IPS-NIHi7 (cell line): ENCODE measurements around the gene LRRFIP1.
A peak's percentile ranks its signal among the peaks of the same experiment; 100 is the strongest.
"Not testable (repeated sequence)": the region's sequence is repeated elsewhere in the genome, so short reads cannot be mapped to it uniquely, and the experiment has no call there.

Experiments used
- DNase-seq: peaks from one replicate; pipeline ENCODE4 v3.0.0; 2012; ENCODE audit warnings: mixed read lengths; ENCODE audit errors: extremely low spot score

LRRFIP1 gene

DNA sequence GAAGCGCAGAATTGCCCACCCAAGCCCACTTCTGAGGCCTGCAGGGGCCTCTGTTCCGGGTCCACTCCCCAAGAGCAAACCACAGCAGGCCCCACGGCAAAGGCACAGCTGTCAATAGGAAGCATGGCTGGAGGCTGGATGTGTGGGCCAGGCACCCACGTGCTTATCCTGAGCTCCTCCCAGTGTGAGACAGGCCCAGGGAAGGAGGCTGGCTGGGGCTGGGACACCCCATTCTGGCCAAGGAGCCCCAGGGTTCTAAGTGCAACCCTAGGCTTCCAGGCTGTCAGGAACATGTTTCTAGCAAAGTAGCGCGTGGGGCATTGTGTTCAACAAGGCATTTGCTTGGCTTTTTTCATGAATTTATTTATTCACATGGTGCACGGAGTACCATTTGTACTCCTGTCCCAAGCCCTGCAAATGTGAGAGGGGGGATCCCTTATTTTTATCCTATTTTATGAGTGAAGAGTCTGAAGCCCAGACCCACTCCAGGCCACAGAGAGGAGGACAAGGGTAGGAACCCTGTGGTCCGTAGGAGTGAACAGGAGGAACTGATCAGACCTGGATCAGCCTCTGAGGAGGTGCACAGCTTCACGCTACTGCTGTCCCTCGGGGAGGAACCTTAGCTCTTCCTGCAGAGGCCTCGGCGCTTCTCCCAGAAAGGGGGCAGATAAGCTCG is 30.7 kb upstream of the LRRFIP1 start:
- DNase-seq, result no peak

DNA sequence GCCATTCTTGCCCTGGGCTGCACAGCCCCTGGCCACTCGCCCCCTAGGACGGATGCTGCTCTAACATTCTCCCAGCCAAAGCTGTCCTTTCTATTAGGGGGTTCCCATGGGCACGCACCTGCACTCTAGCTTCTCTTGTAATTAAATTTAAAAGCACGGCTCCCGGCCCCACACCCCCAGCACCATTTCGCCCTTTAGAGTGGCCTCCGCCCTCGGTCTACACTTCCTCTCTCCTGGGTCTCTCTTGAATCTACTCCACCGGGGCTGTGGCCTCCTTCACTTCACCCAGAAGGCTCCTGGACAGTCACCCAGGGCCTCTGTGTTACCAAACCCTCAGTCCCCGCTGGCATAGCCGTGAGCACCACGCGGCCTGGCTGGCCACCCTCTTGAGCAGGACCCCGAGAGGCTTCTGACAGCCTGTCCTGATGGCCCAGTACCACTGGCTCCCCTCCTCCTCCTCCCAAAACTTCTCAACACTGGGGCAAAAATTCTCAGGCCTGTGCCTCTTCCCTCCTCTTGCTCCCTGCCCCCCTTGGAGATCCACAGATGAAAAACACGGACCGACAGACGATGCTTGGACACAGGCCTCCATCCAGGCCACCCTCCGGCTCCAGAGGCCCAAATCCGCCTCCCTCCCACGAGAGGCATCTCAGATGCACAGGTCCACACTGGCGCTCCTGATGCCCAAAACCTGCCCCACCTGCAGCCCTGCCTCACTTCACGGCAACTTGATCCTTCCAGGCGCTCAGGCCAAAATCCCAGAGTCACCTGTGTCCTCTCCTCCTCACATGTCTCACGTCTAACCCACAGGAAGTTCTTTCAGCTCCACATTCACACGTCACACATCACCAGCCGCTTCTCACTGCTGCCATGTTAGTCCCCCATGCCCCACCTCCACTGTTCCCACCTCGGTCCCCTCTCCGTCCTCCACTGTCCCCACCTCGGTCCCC is 29.9 kb upstream of the LRRFIP1 start:
- DNase-seq, result no peak

DNA sequence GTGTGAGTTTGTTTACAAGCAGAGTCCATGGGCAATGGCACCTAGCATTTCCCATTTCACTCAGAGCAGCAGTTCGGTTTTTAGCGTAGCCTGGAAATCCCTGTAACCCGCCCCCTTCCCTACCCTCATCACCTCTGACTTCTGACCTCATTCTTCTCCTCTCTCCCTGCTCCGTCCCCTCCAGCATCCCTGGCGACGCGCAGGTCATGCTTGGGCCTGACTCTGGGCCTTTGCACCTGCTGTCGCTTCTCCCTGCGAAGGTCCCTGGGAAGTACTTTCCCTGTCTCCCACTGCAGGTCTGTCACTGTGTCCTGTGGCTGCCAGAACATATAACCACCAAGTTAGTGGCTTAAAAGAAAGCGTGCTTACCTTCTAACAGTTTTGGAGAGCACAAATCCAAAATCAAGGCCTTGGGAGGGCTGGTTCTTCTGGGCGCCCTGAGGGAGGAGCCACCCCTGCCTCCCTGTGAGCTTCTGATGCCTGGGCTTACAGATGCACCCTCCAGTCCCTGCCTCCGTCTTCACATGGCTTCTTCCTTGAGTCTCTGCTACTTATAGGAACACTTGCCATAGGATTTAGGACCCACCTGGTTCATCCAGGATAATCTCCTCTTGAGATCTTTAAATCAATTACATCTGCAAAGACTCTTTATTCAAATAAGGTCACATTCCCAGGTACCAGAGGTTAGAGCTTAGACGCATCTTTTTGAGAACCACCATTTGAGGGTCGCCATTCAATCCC is 28.7 kb upstream of the LRRFIP1 start:
- no peak for DNase-seq

DNA sequence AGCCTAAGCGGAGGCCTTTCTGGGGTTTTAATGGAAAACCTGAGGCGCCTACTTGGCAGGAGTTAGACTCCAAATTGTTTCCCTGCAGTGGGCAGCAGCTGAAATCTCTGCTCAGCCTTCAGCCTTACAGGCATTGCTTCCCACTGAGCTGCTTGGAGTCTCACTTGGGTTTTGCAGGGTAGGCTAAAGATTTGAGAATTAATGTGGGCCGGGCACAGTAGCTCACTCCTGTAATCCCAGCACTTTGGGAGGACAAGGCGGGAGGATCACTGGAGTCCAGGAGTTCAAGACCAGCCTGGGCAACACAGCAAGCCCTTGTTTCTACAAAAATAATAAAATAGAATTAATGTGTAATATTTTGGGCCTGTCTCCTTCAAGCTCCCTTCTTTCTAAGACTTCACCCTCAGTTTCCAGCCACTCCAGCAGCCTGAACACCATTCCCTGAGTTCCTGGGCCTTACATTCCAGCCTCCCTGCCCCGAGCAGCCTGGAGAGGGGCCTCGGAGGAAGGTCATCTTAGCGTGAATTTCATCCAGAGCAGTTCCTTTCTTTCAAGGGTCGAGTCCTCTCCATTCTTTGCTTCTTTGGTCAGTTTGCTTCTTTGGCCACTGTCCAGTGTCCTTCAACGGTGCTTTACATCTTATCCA is 27.8 kb upstream of the LRRFIP1 start:
- DNase-seq, result no peak

DNA sequence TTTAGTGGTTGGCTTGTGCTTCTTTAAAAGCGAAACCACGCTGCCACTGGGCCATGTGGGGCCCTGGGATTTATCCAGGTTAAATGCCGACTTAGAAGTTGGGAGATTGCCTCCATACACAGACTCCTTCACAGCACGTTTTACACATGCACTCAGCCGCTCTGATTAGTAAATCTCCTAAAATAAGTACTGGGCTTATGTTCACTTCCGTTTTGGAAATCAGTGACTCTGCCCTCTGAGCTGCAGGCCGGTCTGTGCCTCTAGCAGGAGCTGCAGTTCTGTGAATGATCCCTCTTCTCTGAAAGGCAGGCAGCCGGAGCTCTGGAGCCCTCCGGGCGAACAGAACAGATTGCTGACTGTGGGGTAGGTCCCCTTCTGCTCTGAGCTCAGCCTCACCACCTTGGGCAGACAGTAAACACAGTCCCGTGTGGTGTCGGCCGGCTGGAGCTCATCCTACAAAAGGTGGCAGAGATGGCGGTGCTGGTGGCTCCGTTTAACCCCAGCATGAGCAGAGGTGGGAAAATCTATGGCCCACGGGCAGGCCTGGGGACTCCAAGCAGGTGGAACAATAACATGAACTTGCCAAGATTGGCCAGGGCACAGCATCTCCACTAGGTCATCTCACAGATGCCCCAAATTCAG is 27.1 kb upstream of the LRRFIP1 start:
- no peak for DNase-seq

DNA sequence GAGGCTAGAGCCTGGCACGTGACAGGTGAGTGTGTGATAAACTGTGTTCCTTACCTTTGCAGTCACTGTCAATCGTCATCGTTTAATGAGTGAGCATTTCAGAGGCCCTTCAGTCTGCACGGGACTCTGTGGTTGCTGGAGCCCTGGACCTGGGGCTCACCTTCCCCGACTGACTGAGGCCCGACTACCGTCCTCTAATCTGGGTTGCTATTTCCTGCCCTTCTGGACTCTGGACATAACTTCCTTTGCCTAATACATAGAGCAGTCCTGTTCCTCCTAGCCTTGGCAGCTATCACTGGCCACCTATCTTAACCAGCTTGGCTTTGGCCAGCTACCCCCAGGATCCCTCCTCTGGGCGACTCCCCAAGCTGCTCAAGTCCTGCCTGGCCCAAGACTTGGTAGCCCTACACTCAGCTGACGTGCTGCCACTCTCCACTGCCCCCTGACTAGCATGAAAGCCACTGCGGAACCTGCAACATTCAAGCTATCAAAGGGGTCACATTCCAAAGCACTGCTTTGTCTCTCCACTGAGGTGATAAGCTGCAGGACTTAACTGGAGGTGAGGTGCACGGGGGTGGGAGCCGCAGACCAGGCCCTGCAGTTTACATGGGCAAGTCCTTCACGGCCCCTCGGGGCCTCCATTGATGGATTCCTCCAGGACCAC is 25.8 kb upstream of the LRRFIP1 start:
- peak; percentile 61 for DNase-seq

DNA sequence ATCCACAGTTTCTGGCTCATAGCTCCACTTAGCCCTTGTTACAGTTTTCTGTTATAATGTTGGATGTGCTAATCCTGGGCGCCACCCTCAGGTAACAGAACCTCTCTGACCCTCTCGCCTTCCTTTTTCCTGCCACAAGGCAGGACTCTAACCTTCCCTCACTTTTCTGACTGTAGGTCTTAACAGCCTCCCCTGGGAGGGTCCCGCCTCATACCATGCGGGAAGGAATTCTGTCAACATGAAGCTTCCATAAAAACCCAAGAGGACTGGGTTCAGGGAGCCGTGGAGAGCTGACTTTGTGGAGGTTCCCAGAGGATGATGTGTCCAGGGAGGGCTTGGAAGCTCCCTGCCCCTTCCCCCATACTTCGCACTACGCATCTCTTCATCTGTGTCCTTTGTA is 25.0 kb upstream of the LRRFIP1 start:
- DNase-seq, result no peak

DNA sequence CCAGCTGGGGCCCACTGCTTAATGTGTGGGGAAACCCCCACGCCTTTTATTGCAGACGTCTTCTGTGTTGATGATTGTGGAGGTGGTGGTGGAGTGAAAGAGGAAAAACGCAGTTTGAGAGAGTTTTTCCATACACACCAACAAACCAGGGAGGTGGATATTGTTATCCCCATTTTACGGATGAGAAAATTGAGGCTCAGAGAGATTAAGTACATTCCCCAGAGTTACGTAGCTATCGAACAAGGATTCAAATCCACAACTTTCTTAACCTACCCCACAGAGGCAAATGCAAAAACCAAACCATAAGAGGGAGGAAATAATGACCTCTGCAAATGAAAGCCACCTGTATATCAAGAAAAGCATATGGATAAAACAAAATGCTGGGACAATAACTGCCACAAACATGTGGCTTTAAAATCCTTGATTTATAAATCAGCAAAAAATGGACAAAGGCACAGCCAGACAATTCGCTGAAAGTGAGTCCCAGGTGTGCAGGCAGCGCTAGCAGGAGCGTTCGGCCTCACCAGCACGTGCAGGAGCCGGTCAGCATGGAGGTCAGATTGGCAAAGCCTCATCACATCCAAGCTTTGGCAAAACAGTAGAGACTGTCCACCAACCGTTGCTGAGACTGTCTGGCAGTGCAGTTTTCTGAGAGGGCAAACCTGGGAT is 24.2 kb upstream of the LRRFIP1 start:
- DNase-seq, result no peak

DNA sequence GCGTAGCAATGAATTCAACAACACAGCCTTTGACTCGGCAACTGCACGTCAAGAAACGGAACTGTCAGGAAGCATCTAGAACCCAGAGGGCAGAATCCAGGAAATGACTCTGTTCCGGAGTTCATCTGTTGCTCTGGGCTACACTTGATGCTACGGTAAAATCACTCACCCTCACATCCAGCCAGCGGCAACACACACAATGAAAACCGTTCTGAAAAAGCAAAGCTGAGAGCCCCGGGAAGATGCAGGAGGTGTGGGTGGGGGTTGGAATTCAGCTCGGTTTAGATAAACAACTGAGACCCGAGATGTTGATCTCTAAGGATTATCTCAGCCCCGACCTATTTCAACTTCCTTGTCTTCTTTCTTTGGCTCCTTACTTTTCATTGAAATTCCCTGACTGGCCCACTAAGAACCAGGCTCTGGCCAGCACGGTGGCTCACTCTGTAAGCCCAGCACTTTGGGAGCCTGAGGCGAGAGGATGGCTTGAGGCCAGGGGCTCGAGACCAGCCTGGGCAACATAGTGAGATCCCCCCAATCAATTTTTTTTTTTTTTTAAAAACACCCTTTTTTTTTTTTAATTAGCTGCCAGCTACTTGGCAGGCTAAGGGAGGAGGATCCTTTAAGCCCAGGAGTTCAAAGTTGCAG is 23.5 kb upstream of the LRRFIP1 start:
- peak; percentile 44 for DNase-seq

DNA sequence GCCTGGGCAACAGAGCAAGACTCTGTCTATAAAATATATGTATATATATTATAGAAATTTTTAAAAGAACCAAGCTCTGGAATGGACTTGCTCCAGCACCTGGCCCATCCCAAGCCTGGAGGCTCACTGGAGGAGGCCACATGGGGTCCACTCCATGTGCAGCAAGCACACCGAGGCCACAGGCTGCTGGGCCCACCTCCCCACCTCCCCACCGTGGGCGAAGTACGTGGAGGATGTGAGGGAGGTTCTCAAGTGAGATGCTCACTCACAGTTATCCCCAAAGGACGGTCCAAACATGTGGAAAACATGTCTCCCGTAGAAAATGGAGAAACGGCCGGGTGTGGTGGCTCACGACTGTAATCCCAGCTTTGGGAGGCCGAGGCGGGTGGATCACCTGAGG is 23.0 kb upstream of the LRRFIP1 start:
- no peak for DNase-seq

DNA sequence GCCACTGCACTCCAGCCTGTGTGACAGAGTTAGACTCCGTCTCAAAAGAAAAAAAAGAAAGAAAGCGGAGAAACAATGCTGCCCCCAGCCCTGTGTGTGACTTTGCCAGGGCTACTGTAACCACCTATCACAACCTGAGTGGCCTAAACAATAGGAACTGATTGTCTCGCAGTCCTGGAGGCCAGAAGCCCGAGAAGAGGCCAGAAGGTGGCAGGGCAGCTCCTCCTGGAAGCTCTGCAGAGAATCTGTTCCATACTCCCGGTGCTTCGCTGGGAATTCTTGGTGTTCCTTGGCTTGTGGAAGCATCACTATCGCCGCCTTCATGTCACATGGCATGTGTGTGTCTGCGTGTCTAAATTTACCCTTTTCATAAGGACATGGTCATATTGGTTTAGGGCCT is 22.4 kb upstream of the LRRFIP1 start:
- no peak for DNase-seq

DNA sequence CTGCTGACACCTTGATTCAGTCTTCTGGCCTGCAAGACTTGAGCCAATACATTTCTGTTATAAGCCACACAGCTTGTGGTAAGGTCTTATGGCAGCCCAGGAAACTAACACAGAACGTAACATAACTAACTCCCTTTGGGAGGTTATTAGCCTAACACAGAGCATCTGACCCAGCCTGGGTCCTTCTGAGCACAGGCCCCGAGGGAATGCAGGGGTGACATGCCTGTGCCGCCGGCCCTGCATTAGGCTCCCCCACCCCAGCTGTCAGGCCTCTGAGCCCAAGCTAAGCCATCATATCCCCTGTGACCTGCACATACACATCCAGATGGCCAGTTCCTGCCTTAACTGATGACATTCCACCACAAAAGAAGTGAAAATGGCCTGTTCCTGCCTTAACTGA is 20.9 kb upstream of the LRRFIP1 start:
- not testable (repeated sequence) for DNase-seq

DNA sequence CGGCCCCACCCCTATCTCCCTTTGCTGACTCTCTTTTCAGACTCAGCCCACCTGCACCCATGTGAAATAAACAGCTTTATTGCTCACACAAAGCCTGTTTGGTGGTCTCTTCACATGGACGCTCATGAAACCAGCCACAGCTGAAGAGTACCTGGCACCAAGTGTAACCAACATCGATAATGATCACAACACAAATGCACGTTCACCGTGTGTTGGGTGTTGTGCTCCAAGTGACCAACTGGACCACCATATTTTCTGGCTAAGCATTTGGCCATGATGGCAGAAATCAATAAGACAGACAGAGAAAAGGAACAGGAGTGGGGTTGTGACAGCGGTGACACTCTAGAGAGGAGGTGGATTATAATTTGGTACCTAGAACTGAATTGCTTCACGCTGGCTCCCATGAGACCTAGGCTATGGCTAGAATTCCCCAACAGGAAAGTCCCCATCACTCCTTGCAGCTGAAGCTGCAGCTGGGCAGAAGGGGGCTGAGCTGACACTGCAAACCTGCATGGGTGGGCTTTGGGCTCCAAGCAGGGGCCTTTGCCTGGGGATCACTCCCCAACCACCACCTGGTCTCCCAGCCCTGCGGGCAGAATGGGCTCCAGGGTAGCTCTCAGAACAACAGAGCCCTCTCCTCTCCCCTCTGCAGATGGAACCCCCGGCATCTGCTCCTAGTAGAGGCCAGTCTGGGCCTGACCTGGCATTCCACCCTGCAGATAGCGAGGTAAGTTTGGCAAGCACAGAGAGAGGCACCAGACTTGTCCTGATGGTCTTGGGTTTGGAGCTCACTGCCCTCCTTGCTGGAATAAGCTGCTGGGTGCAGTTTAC is 14.6 kb upstream of the LRRFIP1 start:
- no peak for DNase-seq

DNA sequence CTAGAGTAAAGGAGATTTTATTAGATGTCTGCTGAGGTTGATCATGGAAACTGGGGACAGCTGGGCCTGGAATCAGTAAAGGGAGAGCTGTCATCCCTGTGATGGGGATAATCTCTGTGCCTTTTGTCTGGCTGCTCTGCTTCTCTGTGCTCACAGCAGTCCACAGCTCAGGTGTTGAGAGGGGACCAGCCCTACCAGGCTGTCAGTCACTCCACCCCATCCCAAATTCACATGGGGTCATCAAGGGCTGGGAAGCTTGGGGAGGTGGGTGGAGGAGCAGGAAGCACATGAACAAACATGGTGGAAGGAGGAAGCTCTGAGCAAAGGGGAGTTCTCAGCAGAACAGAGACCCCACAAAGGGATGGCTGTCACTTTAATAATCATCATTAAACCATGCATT is 13.7 kb upstream of the LRRFIP1 start:
- no peak for DNase-seq

DNA sequence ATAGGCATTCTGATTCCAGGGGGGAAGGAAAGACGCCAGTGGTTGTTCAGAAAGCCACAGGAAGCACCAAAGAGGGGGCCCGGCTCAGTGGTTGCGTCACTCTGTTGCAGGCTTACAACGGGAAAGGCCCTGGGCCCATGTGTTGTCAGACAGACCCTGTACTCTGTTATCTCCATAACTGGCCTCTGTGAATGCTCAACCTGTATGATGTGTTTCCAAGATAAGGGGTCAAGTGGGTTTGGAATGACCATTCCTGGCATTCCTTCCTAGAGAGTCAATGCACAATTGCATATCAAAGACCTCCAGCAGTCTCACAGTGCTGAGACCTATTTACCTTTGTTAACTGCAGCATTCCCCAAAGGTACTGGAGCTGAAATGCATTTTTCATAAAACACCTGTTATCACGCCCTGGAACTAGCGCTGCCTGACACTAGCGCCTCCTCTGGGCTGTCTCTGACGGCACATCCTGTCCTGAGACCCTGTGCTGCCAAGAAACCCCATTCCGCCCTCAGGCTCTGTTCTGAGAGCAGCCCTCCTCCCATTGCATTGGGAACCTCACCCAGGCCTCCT is 13.2 kb upstream of the LRRFIP1 start:
- DNase-seq, result peak; percentile 81

DNA sequence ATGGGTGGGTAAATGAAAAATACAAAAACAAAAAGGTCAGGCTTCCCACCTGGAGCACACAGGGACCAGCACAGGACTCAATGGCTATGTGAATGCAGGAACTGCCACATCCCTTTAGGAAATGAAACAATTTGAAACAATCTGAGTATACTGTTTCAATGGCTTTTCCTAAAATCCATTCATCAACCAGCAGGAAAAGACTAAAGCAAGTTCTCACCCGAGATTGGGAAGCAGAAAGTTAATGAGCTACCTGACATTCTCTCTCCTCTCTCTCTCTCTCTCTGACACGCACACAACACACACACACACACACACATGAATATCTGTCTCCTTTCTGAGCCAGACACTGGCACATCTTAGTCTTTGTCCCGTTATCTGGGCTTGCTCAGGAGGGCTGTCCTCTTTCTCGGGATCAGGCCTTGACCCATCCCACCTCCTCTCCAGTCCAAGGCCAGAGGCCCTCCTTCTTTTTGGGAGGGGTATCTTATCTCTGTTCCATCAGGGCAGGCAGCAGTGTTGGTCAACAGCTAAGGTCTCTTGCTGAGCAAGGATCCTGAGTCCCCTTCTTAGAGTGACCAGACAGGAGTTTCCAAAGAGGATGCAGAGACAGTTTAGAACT is 11.6 kb upstream of the LRRFIP1 start:
- DNase-seq, result no peak

DNA sequence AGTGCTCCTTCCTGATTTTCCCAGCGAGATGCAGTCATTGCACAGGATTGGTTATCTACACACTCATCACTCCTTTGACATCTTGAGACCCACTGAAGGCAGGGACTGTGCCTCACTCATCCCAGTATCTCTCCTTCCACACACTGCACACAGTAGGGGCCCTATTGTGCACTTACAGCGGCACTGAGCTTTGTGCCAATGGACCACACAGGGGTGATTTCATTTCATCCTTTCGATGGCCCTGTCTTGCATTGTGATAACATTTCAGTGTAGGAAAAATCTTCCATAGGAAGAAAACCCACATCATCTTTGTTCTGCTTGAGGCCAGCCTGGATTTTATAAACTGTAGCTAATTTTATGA is 11.0 kb upstream of the LRRFIP1 start:
- DNase-seq, result no peak
